GM18858 (cell line): ENCODE results near the gene HGS.

Source experiments
- ATAC-seq: cut with Tn5 transposase; IDR thresholded peaks from one replicate; pipeline ENCODE4 v1.9.1; 2021; ENCODE audit not compliant: unreplicated experiment

Gene HGS, protein sequence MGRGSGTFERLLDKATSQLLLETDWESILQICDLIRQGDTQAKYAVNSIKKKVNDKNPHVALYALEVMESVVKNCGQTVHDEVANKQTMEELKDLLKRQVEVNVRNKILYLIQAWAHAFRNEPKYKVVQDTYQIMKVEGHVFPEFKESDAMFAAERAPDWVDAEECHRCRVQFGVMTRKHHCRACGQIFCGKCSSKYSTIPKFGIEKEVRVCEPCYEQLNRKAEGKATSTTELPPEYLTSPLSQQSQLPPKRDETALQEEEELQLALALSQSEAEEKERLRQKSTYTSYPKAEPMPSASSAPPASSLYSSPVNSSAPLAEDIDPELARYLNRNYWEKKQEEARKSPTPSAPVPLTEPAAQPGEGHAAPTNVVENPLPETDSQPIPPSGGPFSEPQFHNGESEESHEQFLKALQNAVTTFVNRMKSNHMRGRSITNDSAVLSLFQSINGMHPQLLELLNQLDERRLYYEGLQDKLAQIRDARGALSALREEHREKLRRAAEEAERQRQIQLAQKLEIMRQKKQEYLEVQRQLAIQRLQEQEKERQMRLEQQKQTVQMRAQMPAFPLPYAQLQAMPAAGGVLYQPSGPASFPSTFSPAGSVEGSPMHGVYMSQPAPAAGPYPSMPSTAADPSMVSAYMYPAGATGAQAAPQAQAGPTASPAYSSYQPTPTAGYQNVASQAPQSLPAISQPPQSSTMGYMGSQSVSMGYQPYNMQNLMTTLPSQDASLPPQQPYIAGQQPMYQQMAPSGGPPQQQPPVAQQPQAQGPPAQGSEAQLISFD

DNA sequence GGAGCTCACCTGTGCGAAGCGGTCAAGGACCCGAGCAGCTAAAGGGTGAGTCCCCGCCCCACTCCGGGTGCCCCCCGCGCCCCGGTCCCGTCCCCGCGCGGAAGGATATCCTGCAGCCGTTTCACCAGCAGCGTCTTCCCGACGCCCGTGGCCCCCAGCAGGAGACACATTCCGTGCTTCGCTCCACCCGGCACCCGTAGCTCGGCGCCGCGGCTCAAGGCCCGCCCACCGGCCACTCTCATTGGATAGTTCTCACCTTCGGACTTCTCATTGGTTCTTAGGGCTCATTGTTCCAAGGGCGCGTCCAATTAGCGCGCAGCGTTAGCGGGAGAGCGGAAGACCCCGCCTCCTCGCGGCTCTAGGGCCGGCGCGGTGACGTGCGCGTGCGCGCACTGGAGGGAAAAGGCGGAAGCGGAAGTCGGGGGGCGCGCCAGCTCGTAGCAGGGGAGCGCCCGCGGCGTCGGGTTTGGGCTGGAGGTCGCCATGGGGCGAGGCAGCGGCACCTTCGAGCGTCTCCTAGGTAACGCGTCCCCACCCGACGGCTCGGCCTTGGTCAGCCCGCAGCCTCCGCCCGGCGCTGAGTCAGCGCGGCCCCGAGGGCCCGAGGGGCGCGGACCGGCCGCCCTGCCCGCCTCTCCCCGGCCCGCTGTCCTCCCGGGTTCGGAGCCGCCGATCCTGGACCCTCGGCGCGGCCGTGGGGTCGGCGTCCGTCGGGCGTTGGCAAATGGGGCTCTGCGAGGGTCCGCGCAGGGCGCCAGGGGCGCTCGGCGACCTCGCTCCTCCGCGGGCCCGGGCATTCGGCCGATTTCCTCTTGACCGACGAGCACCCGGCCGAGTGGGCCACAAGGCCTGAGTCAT is at the start of gene HGS, which contains the start of gene ARL16:
Gene HGS (plus strand): TSS at position 428 of the 858 bp plus-strand sequence. CDS start 56 bp downstream, at position 484.
Gene ARL16 (minus strand): TSS at position 214 of the 858 bp plus-strand sequence. CDS start 44 bp downstream, at position 170.
- ATAC-seq, result peak; percentile 86

DNA sequence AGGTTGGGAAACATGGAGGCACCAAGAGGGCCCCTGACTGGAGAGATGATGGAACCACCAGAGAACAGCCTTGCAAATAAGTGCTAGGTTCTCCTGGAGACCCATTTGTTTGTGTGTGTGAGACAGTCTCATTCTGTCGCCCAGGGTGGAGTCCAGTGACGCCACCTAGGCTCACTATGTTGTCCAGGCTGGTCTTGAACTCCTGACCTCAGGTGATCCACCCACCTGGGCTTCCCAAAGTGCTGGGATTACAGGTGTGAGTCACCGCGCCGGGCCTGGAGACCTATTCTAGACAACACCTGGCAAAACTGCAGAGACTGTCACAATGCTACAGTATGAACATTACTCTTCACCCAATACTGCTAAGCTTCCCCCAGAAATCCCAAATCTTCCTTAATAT is 48.4 kb upstream of the HGS start:
- no peak for ATAC-seq

DNA sequence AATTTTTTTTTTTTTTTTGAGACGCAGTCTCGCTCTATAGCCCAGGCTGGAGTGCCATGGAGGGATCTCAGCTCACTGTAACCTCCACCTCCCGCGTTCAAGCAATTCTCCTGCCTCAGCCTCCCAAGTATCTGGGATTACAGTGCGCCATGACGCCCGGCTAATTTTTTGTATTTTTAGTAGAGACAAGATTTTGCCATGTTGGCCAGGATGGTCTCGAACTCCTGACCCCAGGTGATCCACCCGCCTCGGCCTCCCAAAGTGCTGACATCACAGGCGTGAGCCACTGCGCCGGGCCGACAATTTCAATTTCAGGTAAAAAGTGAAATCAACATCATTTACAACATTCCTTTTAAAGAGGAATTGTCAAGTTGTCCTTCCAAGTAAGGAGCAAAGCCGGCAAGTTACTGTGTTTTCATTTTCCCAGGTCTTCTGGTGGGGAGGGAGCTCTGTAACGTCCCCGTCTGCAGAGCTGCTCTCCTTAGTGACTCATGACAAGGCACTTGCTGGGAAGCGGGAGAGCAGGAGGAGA is 47.8 kb upstream of the HGS start:
- ATAC-seq, result no peak

DNA sequence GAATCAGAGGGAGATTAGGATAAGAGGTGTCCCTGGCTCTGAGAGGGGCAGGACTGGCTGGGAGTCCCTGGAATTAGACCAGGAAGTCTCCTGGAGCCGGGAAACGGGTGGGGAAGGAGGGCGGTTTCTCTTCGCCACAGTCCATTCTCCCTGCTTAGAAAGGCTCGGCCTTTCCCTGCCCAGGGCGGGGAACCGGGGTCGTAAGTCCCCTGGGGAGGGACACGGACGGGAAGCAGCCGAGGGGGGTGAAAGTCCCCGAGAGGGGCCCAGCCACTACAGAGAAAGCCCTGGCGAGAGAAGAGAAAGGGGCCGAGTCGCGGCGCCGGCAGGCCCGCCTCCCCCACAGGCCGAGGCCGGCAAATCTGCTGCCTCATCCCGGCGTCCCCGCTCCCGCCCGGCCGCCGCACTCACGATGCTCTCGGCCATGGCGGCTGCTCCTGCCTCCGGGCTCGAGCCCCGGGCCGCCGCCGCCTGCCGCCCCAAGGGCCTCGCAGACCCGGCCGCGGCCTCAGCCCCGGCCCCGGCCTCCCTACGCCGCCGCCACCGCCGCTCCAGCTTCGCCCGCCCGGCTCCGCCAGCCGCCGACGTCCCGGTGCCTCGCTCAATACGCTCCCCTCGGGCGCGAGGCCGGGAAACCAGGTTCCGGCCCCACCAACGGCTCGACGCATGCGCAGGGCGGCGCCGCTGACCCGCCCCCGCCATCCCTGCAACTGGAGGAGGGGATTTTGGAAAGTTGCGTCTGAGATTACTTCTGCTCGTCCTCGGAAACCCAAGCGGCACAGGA is 47.1 kb upstream of the HGS start, which contains the start of the genes NPLOC4 and TSPAN10:
Gene NPLOC4 (minus strand): TSS at position 608 of the 784 bp plus-strand sequence. CDS start 182 bp downstream, at position 426.
Gene TSPAN10 (plus strand): TSS at position 692 of the 784 bp plus-strand sequence. CDS start 5,217 bp downstream, outside the sequence.
- peak; percentile 54 for ATAC-seq

DNA sequence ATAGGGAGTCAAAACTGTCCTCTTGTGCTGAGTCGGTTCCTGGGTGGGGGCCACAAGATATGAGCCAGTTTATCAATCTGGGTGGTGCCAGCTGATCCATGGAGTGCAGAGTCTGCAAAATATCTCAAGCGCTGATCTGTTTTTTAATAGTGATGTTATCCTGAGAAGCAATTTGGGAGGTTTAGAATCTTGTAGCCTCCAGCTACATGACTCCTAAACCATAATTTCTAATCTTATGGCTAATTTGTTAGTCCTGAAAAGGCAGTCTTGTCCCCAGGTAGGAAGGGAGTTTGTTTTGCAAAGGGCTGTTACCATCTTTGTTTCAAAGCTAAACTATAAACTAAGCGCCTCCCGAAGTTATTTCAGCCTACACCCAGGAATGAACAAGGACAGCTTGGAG is 45.1 kb upstream of the HGS start:
- no peak for ATAC-seq

DNA sequence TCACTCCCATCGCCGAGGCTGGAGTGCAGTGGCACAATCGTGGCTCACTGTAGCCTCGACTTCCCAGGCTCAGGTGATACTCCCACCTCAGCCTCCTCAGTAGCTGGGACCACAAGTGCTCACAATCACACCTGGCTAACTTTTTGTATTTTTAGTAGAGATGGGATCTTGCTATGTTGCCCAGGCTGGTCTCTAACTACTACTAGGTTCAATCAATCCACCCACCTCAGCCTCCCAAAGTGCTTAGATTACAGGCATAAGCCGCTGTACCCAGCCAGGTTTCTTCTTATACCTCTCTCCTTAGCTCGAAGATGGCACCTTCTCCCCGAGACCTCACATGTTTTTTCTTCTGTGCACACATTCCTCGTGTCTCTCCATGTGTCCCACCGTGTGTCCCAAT is 43.8 kb upstream of the HGS start:
- ATAC-seq, result no peak

DNA sequence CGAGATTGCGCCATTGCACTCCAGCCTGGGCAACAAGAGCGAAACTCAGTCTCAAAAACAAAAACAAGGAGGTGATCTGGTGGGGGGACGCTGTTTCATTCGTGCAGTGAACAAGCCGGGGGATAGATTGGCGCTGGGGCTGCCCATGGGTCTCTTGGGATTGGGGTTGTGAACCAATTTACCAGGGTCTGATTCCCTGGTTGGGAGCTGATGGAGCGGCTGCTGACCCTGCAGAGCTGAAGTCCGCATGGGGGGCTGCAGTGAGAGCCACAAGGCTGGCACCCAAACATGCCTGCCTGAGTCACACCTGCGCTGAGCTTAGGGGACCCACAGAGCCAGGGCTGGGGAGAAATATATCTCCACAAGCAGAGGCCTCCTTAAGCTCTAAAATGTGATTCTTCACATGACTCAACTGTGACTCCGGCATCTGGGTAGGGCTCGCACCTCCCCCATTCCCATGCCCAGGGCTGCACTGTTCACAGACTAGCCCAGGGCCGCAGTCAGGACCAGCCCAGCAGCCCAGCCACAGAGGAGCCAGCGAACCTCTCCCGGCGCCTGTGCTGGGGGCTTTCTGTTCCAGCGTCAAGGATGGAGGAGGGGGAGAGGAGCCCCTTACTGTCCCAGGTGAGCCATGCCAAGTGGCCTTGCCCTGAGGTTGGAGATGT is 41.9 kb upstream of the HGS start:
- no peak for ATAC-seq

DNA sequence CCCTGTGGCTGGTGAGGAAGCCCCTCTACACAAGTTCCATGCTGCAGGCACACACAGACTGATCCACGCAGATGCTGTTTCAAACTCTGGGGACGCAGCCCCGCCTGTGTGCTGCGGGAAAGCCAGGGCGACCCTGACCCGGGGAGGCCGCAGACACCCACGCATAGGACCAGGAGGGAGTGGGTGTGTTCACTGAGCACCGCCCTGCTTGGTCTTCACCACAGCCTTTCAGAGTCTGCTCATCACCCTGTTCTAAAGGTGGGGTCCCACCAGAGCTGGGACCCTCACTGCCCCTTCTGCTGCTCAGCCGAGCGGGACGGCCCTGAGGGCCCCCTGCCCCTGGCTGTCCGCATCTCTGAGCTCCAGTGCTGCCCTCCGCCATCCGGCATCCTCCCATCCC is 39.3 kb upstream of the HGS start:
- ATAC-seq, result no peak

DNA sequence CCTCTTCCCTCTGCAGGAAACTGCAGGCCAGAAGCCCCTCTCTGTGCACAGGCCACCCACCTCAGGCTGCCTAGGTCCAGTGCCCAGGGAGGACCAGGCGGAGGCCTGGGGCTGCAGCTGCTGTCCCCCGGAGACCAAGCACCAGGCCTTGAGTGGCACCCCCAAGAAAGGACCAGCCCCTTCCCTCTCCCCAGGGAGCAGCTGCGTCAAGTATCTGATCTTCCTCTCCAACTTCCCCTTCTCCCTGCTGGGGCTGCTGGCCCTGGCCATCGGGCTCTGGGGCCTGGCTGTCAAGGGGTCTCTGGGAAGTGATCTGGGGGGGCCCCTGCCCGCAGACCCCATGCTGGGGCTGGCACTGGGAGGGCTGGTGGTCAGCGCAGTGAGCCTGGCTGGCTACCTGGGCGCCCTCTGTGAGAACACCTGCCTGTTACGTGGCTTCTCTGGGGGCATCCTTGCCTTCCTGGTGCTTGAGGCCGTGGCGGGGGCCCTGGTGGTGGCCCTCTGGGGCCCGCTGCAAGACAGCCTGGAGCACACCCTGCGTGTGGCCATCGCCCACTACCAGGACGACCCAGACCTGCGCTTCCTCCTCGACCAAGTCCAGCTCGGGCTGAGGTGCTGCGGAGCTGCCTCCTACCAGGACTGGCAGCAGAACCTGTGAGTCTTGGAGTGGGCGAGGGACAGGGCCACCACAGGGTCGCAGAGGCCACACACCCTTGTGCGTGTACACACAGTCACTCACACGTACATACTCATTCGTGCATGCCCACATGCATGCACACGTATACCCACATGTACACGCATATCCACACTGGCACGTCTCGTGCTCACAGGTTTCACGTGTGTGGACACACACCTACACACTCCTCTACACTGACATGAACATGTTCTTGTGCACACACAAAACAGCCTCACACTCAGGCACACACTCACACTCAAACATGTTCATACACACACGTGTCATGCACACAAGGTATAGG is 38.5 kb upstream of the HGS start:
- no peak for ATAC-seq

DNA sequence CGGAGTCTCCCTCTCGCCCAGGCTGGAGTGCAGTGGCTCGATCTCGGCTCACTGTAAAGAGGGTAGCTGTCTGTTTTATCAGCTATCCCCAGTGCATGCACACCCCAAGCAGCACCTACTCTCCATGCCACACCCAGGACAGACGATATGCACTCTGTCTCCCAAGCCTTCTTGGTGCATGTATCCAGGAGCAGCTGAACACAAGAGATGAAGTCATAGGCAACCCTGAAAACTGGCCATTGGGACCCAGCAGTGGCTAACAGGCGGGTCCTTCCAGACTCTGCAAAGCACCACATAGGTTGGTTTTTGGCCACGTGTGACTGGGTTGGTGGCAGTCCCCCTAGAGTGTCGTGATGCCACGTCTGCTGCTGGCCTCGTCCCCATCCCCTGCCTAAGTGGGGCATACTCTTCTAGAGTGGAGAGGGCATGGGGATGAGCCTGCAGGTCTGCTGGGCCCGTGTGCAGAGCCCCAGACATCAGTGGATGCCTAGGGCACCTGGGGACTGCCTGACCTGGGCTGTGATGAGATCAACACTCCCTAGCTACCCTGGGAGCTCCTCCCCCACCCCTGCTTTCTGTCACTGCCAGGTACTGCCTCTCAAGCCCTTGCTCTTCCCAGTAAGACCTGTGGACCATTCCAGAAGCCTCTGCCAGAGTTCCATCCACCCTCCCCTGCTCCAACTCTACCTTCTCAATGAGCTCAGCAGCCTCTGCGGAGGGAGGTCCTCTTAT is 36.8 kb upstream of the HGS start:
- ATAC-seq, result no peak

DNA sequence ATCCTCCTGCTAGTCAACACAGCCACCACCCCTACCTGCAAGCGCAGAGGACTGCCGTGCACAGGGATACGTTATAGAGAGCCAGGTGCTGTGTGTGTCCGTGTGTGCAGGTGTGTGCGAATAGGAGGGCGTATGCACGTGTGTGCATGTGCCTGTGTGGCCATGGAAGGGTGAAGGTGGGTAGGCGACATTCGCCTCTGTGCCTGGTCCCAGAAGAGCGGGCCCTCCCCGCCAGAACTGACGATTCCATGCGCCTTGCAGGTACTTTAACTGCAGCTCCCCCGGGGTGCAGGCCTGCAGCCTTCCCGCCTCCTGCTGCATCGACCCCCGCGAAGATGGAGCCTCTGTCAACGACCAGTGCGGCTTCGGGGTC is 36.2 kb upstream of the HGS start:
- ATAC-seq, result no peak

DNA sequence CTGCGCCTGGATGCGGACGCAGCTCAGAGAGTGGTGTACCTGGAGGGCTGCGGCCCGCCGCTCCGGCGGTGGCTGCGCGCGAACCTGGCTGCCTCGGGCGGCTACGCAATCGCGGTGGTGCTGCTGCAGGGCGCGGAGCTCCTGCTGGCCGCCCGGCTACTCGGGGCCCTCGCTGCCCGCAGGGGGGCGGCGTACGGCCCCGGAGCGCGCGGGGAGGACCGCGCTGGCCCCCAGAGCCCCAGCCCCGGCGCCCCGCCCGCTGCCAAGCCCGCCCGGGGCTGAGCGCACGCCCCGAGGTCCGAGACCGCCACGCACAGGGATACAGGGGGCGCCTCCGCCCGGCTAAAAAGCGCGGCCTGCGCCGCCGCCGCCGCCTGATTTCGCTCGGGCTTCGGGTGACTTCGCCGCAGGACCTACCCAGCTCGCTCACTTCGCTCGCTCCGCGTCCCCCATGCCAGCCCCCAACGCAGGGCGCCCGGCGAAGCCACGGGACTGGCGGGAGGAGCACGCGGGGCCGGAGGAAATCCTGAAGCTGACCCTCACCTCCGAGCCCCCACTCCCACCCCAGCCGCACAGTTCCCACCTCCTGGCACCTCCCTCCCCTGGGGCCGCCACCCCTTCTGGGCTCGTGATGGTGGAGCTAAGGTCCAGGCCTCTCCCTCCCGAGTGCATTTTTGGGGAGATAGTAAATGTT is 35.7 kb upstream of the HGS start:
- no peak for ATAC-seq

DNA sequence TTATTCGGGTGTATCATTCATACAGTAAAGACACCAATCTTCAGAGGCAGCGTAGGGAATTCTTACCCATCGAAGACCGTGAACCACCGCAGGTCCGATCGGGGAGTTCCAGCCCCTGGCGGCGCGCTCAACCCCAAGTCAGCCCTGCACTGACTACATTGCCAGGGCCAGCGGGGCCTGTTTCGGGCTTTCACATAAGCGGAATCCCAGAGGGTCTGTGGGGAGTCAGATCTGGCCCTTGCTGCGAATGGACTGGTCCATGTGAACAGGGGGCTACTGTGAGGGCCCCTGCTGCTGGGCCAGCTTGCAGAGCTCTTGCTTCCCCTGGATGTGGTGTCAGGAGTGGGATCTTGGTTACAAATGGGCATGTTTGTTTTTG is 35.1 kb upstream of the HGS start:
- ATAC-seq, result no peak

DNA sequence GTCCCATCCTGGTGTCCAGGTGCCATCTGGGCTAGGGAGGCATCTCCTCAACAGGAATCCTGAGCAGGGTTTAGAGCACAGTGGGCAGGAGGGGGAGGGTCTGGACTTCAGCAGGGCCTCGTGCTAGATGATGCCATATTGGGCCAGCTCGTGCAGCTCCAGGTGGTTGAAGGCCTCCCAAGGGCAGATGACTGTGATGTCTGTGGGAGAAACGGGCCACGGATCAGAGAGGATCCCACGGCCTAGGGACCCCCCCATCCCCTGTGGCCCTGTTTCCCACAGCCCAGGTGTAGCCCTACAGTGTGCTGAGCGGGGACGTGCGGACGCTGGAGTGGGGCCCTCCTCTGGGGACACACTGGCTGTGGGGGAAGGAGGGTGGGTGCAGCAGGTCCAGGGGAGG is 32.9 kb upstream of the HGS start:
- ATAC-seq, result no peak

DNA sequence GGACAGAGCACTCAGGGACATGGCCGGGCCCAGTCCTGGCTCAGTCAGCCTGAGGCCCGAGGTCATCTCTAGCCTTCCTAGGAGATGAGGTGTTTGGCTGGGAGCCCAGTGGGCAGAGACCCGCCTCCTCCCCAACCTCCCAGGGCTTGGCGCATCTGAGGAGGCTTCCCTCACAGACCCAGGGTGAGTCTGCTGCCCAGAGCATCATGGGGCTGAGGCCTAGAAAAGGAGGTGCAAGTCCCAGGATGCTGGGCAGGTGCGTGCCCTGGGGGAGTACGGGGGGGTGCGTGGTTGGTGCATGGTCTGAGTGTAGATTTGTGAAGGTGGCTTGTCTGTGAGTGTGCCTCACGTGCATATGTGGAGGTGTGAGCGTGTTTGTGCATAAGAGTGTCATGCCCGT is 32.1 kb upstream of the HGS start:
- ATAC-seq, result no peak

DNA sequence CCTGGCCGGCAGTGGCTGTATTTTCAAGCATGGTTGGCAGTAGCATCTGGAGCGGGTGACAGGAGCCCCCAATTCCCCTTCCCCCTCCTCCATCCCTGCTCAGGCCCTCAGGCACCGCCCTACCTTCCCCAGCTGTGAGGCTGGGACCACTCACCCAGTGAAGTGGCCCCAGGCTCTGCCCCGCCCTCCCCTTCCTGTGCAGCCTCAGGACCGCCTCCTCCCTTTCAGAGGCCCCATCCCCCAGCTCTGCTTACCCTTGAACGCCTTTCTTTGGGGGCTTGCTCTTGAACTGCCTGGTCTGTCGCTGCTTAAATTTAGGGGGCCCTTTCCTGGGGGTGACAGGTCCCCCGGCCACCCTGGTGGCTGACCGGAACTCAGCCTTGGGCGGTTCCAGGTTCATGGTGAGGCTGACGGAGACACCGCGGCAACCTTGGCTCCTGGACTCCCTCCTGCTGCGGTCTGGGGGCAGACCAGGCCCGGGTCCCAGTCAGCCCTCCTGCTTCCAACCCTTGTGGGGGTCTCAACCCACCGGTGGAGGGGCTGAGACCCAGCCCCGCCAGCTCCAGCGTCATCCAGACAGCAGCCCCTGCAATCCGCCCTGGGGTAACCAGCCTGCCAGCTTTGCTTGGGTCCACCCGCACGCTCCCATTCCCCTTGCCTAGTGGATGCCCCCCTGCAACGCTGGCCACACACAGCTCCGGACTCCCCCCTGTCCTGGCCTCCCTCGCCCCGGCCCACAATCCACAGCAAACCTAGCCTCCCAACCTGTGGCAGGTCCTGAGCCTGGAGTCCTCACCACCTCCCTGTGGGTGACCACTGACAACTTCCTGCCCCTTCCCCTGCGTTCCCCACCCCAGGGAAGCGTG is 30.7 kb upstream of the HGS start:
- no peak for ATAC-seq
